GM23338 (cell line): ENCODE results near the gene MEIOB.

Experiments
- CREB1 ChIP-seq: fragments of 250-450 bp; sonication (Bioruptor Pico); IDR thresholded peaks from 2 replicates; pipeline ENCODE4 v1.5.0; 2020; ENCODE audit warnings: low read depth, mild to moderate bottlenecking, moderate library complexity
- CTCF ChIP-seq, 2 experiments: fragments of 200-600 bp in 1 of 2; sonication (generic) in 1 of 2; conservative IDR thresholded peaks; 2 replicates each; pipeline versions ENCODE4 v1.5.1 to v1.6.1; 2016 to 2017; ENCODE audit warnings: antibody characterized with exemption in 2 of 2, low read depth in 2 of 2, mild to moderate bottlenecking in 2 of 2, moderate library complexity in 1 of 2
- ETS1 ChIP-seq: IDR thresholded peaks from 2 replicates; pipeline ENCODE4 v1.6.1; 2016; ENCODE audit warnings: antibody characterized with exemption
- EZH2 ChIP-seq: fragments of 200-600 bp; sonication (generic); IDR thresholded peaks from one replicate; pipeline ENCODE4 v1.8.0; 2017; ENCODE audit warnings: antibody characterized with exemption, mild to moderate bottlenecking, low read depth; ENCODE audit not compliant: unreplicated experiment
- POLR2AphosphoS5 ChIP-seq: IDR thresholded peaks from 2 replicates; pipeline ENCODE4 v1.6.1; 2016; ENCODE audit warnings: antibody characterized with exemption, low read depth
- REST ChIP-seq: IDR thresholded peaks from one replicate; pipeline ENCODE4 v1.6.1; 2018; ENCODE audit warnings: antibody characterized with exemption; ENCODE audit not compliant: unreplicated experiment

DNA sequence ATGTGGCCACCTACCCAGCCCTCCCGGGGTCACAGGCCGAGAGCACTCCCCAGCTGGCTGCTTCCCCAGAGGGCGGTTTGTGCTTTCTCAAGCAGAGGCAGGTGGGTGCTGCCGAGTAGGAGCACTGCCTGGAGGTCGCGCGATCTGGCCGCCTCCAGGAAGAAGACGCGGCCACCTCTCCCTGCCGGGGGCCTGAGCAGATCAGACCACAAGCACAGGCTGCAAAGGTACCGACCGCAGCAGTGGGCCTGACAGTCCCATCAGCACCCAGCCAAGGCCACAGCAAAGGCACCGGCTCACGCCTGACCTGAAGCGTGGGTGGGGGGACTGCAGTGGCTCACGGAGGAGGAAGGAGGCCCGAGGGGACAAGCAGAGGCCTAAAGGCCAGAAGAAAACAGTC is 63.3 kb downstream of the MEIOB start:
- TF ChIP-seq POLR2AphosphoS5 (no peak), REST (no peak), CTCF (conservative IDR thresholded peaks at IDR 0.05; ENCODE audit: low read depth in 2 of 2) (no peak), EZH2 (no peak), ETS1 (no peak), CREB1 (CRISPR knock-in tag) (no peak)
